ENCODE data around the gene ATL1. TPM values are rescaled to one million over a fixed set of nuclear protein-coding genes. Genes with fewer than 3 reads are reported as not detected.

The ATL1 gene
- total and polyA plus RNA-seq, 4 experiments from 2014 or later = 0.64 to 2.1 (median 1.6) TPM

DNA sequence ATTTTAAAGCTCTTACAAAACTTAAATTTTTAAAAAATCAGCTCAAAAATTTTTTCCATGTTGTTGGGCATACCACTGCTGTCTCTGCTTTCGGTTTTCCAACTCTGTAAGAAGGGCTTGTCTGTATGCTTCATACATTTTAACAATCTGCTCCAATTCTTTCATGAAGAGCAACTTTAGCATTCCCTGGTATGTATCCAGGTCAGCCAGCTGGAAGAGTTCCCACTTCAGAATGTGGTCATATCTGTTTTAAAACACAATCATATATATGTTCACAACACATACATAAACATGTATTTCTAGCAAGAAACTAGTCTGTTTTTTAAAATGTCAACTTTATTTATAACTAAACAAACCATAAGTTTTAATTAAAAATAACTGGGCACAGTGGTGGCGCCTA lies 75.2 kb downstream of the ATL1 start:
- no peaks in the 10 kb centered on the region for H3K4me1 Mint-ChIP-seq
- no peaks in the 10 kb centered on the region for H3K9me3 Mint-ChIP-seq
- no peak overlapping the region for H3K4me3 ChIP-seq (ENCODE audit: low read length in 2 of 2)
- H3K36me3 Mint-ChIP-seq = peaks cover 18 to 22% of the 10 kb centered on the region in 2 donors
- no peak overlapping the region for H3K27ac ChIP-seq (ENCODE audit: low read depth, low read length)
- no peaks in the 10 kb centered on the region for H3K27me3 ChIP-seq (ENCODE audit: insufficient read depth, low read length)
- peaks cover 5% of the 10 kb centered on the region for H3K36me3 ChIP-seq (ENCODE audit: insufficient read depth, low read length)
- H3K27me3 Mint-ChIP-seq = no peaks in the 10 kb centered on the region
- no peaks in the 10 kb centered on the region for H3K4me1 ChIP-seq (ENCODE audit: insufficient read depth, low read length)
- ChIA-PET POLR2A (ENCODE audit: partially characterized antibody) (no interaction called here), CTCF (ENCODE audit: partially characterized antibody) (no interaction called here)
- DNase-seq = no peak
- H3K4me3 Mint-ChIP-seq = no peak overlapping the region
- H3K9me3 ChIP-seq (ENCODE audit: control insufficient read depth in 1 of 2, low read length in 2 of 2) = no peaks in the 10 kb centered on the region
- intact Hi-C loops (cut with micrococcal nuclease) = no loop called here
- H3K27ac Mint-ChIP-seq = no peak overlapping the region

DNA sequence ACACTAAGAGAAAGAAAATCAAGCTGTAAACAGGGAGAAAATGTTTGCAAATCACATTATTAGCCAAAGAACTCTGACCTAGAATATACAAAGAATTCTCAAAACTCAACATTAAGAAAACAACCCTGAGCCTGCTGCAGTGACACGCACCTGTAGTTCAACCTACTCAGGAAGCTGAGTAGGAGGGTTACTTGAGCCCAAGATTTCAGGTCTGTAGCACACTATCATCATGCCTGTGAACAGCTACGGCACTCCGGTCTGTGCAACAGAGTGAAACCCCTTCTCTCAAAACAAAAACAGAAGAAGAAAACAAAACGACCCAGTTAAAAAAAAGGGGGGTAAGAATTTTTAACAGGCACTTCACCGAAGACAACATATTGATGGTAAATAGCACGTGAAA lies 87.3 kb downstream of the ATL1 start:
- Histone ChIP-seq H3K27me3 (ENCODE audit: insufficient read depth, low read length) (no peaks in the 10 kb centered on the region), H3K9me3 (ENCODE audit: control insufficient read depth in 1 of 2, low read length in 2 of 2) (no peaks in the 10 kb centered on the region), H3K4me3 (ENCODE audit: low read length in 2 of 2) (no peak overlapping the region), H3K27ac (ENCODE audit: low read depth, low read length) (no peak overlapping the region), H3K4me1 (ENCODE audit: insufficient read depth, low read length) (no peaks in the 10 kb centered on the region), H3K36me3 (ENCODE audit: insufficient read depth, low read length) (no peaks in the 10 kb centered on the region)
- no peaks in the 10 kb centered on the region for H3K27me3 Mint-ChIP-seq
- POLR2A ChIA-PET (ENCODE audit: partially characterized antibody) = no interaction called here
- CTCF ChIA-PET (ENCODE audit: partially characterized antibody) = interaction anchor here (1.0 kb wide), 1 partner anchor 130 kb away, joined by 3 read pairs; no protein-coding TSS in a partner anchor
- peaks cover 0 to 3% (median 2%) of the 10 kb centered on the region in 4 donors for H3K4me1 Mint-ChIP-seq
- no peaks in the 10 kb centered on the region for H3K9me3 Mint-ChIP-seq
- H3K4me3 Mint-ChIP-seq = no peak overlapping the region
- H3K36me3 Mint-ChIP-seq = peaks cover 8 to 20% of the 10 kb centered on the region in 2 donors
- intact Hi-C loops (cut with micrococcal nuclease) = no loop called here
- no peak overlapping the region for H3K27ac Mint-ChIP-seq
- no peak for DNase-seq

DNA sequence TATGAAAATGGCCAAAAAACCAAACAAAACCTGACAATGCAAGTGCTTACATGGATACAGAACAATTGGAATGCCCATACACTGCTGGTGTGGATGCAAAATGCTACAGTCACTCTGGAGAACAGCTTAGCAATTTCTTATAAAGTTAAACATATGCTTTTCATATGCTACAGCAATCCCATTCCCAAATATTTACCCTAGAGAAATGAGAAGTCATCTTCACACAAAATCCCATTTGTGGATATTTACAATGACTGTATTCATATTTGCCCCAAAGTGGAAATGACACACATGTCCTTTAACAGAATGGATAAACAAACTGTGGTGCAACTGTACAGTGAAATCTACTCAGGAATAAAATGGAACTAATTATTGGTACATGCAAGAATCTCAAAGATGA lies 87.8 kb downstream of the ATL1 start:
- H3K4me3 ChIP-seq (ENCODE audit: low read length in 2 of 2) = no peak overlapping the region
- H3K27me3 Mint-ChIP-seq = no peaks in the 10 kb centered on the region

GRCh38 chr14:50649691-50650090 lies 89.7 kb downstream of the ATL1 start:
- intact Hi-C loops (cut with micrococcal nuclease) = no loop called here
- H3K27me3 ChIP-seq (ENCODE audit: insufficient read depth, low read length) = no peaks in the 10 kb centered on the region
- no peaks in the 10 kb centered on the region for H3K27me3 Mint-ChIP-seq
- DNase-seq = no peak
- ChIA-PET CTCF (ENCODE audit: partially characterized antibody) (no interaction called here), POLR2A (ENCODE audit: partially characterized antibody) (no interaction called here)
- no peak overlapping the region for H3K27ac Mint-ChIP-seq
- H3K4me3 Mint-ChIP-seq = no peak overlapping the region
- H3K9me3 ChIP-seq (ENCODE audit: control insufficient read depth in 1 of 2, low read length in 2 of 2) = no peaks in the 10 kb centered on the region
- peaks cover 0 to 7% (median 6%) of the 10 kb centered on the region in 4 donors for H3K4me1 Mint-ChIP-seq
- no peak overlapping the region for H3K27ac ChIP-seq (ENCODE audit: low read depth, low read length)
- no peaks in the 10 kb centered on the region for H3K4me1 ChIP-seq (ENCODE audit: insufficient read depth, low read length)
- H3K36me3 Mint-ChIP-seq = peaks cover 3 to 10% of the 10 kb centered on the region in 2 donors
- H3K36me3 ChIP-seq (ENCODE audit: insufficient read depth, low read length) = no peaks in the 10 kb centered on the region
- H3K4me3 ChIP-seq (ENCODE audit: low read length in 2 of 2) = no peak overlapping the region
- H3K9me3 Mint-ChIP-seq = no peaks in the 10 kb centered on the region

More for the DNA sequence above, 87.8 kb downstream of the ATL1 start:
- ChIA-PET POLR2A (ENCODE audit: partially characterized antibody) (no interaction called here), CTCF (ENCODE audit: partially characterized antibody) (interaction anchor here (1.0 kb wide), 1 partner anchor 130 kb away, joined by 3 read pairs; no protein-coding TSS in a partner anchor)
- Histone ChIP-seq H3K27me3 (ENCODE audit: insufficient read depth, low read length) (no peaks in the 10 kb centered on the region), H3K36me3 (ENCODE audit: insufficient read depth, low read length) (no peaks in the 10 kb centered on the region), H3K27ac (ENCODE audit: low read depth, low read length) (no peak overlapping the region), H3K4me1 (ENCODE audit: insufficient read depth, low read length) (no peaks in the 10 kb centered on the region), H3K9me3 (ENCODE audit: control insufficient read depth in 1 of 2, low read length in 2 of 2) (no peaks in the 10 kb centered on the region)
- intact Hi-C loops (cut with micrococcal nuclease) = no loop called here
- peaks cover 8 to 19% of the 10 kb centered on the region in 2 donors for H3K36me3 Mint-ChIP-seq
- no peaks in the 10 kb centered on the region for H3K9me3 Mint-ChIP-seq
- peak overlapping the region in 1 of 7 donors; percentile 12 for H3K27ac Mint-ChIP-seq
- H3K4me3 Mint-ChIP-seq = no peak overlapping the region
- H3K4me1 Mint-ChIP-seq = peaks cover 0 to 4% (median 3%) of the 10 kb centered on the region in 4 donors
- DNase-seq = no peak

DNA sequence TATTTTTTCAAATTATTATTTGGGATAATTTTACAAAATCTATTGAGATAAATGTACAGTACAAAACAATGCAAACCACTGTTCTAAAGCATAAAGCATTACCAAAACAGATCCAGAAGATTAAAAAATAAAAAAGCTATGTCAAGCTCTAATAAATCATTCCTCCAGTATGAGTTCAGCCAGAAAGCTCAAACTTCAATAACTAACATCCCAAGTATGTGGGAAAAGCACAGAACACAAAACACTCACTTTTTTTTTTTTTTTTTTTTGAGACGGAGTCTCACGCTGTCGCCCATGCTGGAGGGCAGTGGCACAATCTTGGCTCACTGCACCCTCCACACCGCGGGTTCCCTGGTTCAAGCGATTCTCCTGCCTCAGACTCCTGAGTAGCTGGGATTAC lies 96.8 kb downstream of the ATL1 start:
- no peak overlapping the region for H3K4me3 Mint-ChIP-seq
- H3K4me1 ChIP-seq (ENCODE audit: insufficient read depth, low read length) = no peaks in the 10 kb centered on the region
- DNase-seq = no peak
- H3K27ac Mint-ChIP-seq = no peak overlapping the region
- ChIA-PET POLR2A (ENCODE audit: partially characterized antibody) (no interaction called here), CTCF (ENCODE audit: partially characterized antibody) (interaction anchor here (0.7 kb wide), 2 partner anchors 9 to 16 kb away, joined by 3 read pairs; no protein-coding TSS in a partner anchor)
- no peak overlapping the region for H3K4me3 ChIP-seq (ENCODE audit: low read length in 2 of 2)
- H3K27ac ChIP-seq (ENCODE audit: low read depth, low read length) = no peak overlapping the region
- H3K4me1 Mint-ChIP-seq = peaks cover 5 to 12% (median 7%) of the 10 kb centered on the region in 4 donors
- no peaks in the 10 kb centered on the region for H3K27me3 ChIP-seq (ENCODE audit: insufficient read depth, low read length)
- H3K27me3 Mint-ChIP-seq = no peaks in the 10 kb centered on the region
- no peaks in the 10 kb centered on the region for H3K9me3 ChIP-seq (ENCODE audit: control insufficient read depth in 1 of 2, low read length in 2 of 2)
- peaks cover 5 to 15% of the 10 kb centered on the region in 2 donors for H3K36me3 Mint-ChIP-seq
- no peaks in the 10 kb centered on the region for H3K36me3 ChIP-seq (ENCODE audit: insufficient read depth, low read length)
- intact Hi-C loops (cut with micrococcal nuclease) = no loop called here
- no peaks in the 10 kb centered on the region for H3K9me3 Mint-ChIP-seq

- Histone ChIP-seq H3K4me1 (ENCODE audit: insufficient read depth, low read length) (no peaks in the 10 kb centered on the region), H3K36me3 (ENCODE audit: insufficient read depth, low read length) (no peaks in the 10 kb centered on the region), H3K27me3 (ENCODE audit: insufficient read depth, low read length) (no peaks in the 10 kb centered on the region), H3K9me3 (ENCODE audit: control insufficient read depth in 1 of 2, low read length in 2 of 2) (no peaks in the 10 kb centered on the region), H3K27ac (ENCODE audit: low read depth, low read length) (no peak overlapping the region), H3K4me3 (ENCODE audit: low read length in 2 of 2) (no peak overlapping the region)
- peaks cover 3 to 13% (median 5%) of the 10 kb centered on the region in 4 donors for H3K4me1 Mint-ChIP-seq
- H3K27ac Mint-ChIP-seq = no peak overlapping the region
- peaks cover 5 to 15% of the 10 kb centered on the region in 2 donors for H3K36me3 Mint-ChIP-seq
- H3K27me3 Mint-ChIP-seq = no peaks in the 10 kb centered on the region
- CTCF ChIA-PET (ENCODE audit: partially characterized antibody) = interaction anchor here (0.9 kb wide), 1 partner anchor 203 kb away, joined by 3 read pairs; no protein-coding TSS in a partner anchor
- no peaks in the 10 kb centered on the region for H3K9me3 Mint-ChIP-seq
- POLR2A ChIA-PET (ENCODE audit: partially characterized antibody) = no interaction called here
- DNase-seq = no peak
- H3K4me3 Mint-ChIP-seq = no peak overlapping the region
- intact Hi-C loops (cut with micrococcal nuclease) = no loop called here
Measured at GRCh38 chr14:50657753-50658152, 97.8 kb downstream of the ATL1 start.

- intact Hi-C loops (cut with micrococcal nuclease) = no loop called here
- Histone ChIP-seq H3K9me3 (ENCODE audit: control insufficient read depth in 1 of 2, low read length in 2 of 2) (no peaks in the 10 kb centered on the region), H3K27ac (ENCODE audit: low read depth, low read length) (no peak overlapping the region), H3K36me3 (ENCODE audit: insufficient read depth, low read length) (no peaks in the 10 kb centered on the region), H3K4me3 (ENCODE audit: low read length in 2 of 2) (no peak overlapping the region), H3K4me1 (ENCODE audit: insufficient read depth, low read length) (no peaks in the 10 kb centered on the region), H3K27me3 (ENCODE audit: insufficient read depth, low read length) (no peaks in the 10 kb centered on the region)
- Mint-ChIP-seq H3K27me3 (no peaks in the 10 kb centered on the region), H3K36me3 (peaks cover 7 to 15% of the 10 kb centered on the region in 2 donors), H3K4me1 (peaks cover 5 to 16% (median 6%) of the 10 kb centered on the region in 4 donors), H3K4me3 (no peak overlapping the region), H3K27ac (peak overlapping the region in 1 of 7 donors; percentile 16), H3K9me3 (no peaks in the 10 kb centered on the region)
- ChIA-PET POLR2A (ENCODE audit: partially characterized antibody) (no interaction called here), CTCF (ENCODE audit: partially characterized antibody) (interaction anchor here (0.9 kb wide), 1 partner anchor 202 kb away, joined by 3 read pairs; no protein-coding TSS in a partner anchor)
- no peak for DNase-seq
Measured at GRCh38 chr14:50658203-50658602, 98.3 kb downstream of the ATL1 start.
